Osteocyte (in vitro differentiated cells): ENCODE results near the gene SGTB. TPM values are rescaled to one million over a fixed set of nuclear protein-coding genes. Genes with fewer than 3 reads are reported as not detected.
A peak's percentile ranks its signal among the peaks of the same experiment; 100 is the strongest.

Experiments
- DNase-seq: peaks from one replicate; pipeline ENCODE4 v3.0.0; 2021; ENCODE audit warnings: mixed read lengths; ENCODE audit not compliant: unreplicated experiment; ENCODE audit errors: extremely low spot score
- H3K27ac Mint-ChIP-seq: one replicate; pipeline ENCODE4 v1.8.0; 2021; ENCODE audit warnings: mild to moderate bottlenecking, mixed read lengths; ENCODE audit not compliant: unreplicated experiment
- H3K27me3 Mint-ChIP-seq: one replicate; pipeline ENCODE4 v1.8.0; 2021; ENCODE audit warnings: mixed read lengths; ENCODE audit not compliant: unreplicated experiment
- H3K36me3 Mint-ChIP-seq: one replicate; pipeline ENCODE4 v1.8.0; 2021; ENCODE audit warnings: mixed read lengths; ENCODE audit not compliant: unreplicated experiment
- H3K4me1 Mint-ChIP-seq: one replicate; pipeline ENCODE4 v1.8.0; 2021; ENCODE audit warnings: mixed read lengths; ENCODE audit not compliant: unreplicated experiment
- H3K4me3 Mint-ChIP-seq: one replicate; pipeline ENCODE4 v1.8.0; 2021; ENCODE audit warnings: mild to moderate bottlenecking, moderate library complexity, mixed read lengths; ENCODE audit not compliant: unreplicated experiment
- H3K9me3 Mint-ChIP-seq: one replicate; pipeline ENCODE4 v1.8.0; 2021; ENCODE audit warnings: mixed read lengths; ENCODE audit not compliant: unreplicated experiment
- total RNA-seq: library from RNA; stranded (reverse); gene quantifications from 2 replicates; pipeline ENCODE4 v1.2.1, GENCODE V29; 2021
- TF ChIP-seq, protein P1 (sequence below): fragments of 200-600 bp; sonication (generic); IDR thresholded peaks from 2 replicates; pipeline ENCODE4 v1.5.0; 2021; ENCODE audit warnings: antibody characterized with exemption, mild to moderate bottlenecking, moderate library complexity

Gene SGTB
- total RNA-seq, 1 donor from 2014 or later = 18.8 TPM

DNA sequence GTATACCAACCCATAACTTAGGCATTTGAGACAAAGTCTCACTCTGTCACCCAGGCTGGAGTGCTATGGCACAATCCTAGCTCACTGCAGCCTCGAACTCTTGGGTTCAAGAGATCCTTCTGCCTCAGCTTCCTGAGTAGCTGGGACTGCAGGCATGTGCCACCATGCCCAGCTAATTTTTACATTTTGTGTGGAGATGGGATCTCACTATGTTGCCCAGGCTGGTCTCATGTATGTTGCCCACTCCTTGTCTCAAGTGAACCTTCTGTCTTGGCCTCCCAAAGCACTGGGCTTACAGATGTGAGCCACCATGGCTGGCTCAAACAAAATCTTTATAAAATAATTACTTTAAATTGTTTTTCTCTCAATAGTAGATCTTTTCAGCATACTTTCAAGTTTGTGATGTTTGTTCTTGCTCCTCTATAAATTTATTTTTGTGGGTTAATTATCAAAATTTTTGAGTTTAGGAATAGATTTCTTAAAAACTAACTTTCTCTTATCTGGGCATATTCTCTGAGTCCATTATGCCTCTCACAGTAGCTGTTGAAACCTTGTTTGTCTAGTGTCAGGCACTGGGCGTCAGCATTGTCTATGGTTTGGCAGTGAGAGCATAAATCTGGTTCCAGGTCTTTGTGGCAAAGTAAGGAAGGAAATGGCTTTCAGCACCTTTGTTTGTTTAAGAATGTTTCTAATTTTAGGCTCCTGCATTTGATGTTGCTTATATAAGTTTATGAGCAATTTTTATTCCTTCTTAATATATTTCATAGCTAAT, 38.8 kb upstream of the SGTB start:
- peaks cover 2% of the 10 kb centered on the region for H3K4me1 Mint-ChIP-seq
- H3K27me3 Mint-ChIP-seq = no peaks in the 10 kb centered on the region
- no peak overlapping the region for H3K4me3 Mint-ChIP-seq
- H3K9me3 Mint-ChIP-seq = no peaks in the 10 kb centered on the region
- no peak overlapping the region for H3K27ac Mint-ChIP-seq
- H3K36me3 Mint-ChIP-seq = peaks cover 22% of the 10 kb centered on the region
- TF ChIP-seq, protein P1, sequence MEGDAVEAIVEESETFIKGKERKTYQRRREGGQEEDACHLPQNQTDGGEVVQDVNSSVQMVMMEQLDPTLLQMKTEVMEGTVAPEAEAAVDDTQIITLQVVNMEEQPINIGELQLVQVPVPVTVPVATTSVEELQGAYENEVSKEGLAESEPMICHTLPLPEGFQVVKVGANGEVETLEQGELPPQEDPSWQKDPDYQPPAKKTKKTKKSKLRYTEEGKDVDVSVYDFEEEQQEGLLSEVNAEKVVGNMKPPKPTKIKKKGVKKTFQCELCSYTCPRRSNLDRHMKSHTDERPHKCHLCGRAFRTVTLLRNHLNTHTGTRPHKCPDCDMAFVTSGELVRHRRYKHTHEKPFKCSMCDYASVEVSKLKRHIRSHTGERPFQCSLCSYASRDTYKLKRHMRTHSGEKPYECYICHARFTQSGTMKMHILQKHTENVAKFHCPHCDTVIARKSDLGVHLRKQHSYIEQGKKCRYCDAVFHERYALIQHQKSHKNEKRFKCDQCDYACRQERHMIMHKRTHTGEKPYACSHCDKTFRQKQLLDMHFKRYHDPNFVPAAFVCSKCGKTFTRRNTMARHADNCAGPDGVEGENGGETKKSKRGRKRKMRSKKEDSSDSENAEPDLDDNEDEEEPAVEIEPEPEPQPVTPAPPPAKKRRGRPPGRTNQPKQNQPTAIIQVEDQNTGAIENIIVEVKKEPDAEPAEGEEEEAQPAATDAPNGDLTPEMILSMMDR = peak; percentile 22
- no peak for DNase-seq

DNA sequence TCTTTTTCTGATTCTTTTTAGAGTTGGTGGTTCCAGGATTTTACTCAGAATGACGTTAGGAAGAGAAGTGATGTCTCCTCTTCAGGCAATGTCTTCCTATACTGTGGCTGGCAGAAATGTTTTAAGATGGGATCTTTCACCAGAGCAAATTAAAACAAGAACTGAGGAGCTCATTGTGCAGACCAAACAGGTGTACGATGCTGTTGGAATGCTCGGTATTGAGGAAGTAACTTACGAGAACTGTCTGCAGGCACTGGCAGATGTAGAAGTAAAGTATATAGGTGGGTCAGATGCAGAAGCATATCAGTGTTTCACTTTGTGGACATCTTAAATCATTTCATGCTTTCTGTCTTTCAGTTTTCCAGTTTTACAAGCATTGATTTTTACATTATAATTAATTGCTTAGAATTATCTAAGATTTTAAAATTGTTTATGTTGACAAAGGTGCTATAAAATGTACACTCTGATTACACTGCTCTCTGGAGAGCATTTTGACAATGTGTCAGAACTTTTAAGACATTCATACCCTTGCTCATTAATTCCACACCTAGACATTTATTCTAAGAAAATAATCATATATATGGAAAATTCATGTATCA, 36.7 kb upstream of the SGTB start:
- TF ChIP-seq, protein P1 = no peak
- Mint-ChIP-seq H3K9me3 (no peaks in the 10 kb centered on the region), H3K4me3 (no peak overlapping the region), H3K4me1 (peaks cover 2% of the 10 kb centered on the region), H3K27ac (no peak overlapping the region), H3K36me3 (peaks cover 20% of the 10 kb centered on the region), H3K27me3 (no peaks in the 10 kb centered on the region)
- DNase-seq = no peak

DNA sequence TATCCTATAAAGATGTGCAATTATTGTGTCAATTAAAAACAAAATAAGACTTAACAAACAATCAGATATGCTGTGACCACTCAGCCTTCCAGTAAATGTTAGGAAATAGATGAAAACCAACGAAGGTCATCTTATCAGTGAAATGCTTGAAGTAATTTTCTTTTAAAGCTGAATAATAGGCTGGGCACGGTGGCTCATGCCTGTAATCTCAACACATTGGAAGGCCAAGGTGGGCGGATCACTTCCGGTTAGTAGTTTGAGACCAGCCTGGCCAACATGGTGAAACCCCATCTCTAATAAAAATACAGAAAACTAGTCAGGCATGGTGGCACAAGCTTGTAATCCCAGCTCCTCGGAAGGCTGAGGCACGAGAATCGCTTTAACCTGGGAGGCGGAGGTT, 31.3 kb upstream of the SGTB start:
- TF ChIP-seq, protein P1 = no peak

DNA sequence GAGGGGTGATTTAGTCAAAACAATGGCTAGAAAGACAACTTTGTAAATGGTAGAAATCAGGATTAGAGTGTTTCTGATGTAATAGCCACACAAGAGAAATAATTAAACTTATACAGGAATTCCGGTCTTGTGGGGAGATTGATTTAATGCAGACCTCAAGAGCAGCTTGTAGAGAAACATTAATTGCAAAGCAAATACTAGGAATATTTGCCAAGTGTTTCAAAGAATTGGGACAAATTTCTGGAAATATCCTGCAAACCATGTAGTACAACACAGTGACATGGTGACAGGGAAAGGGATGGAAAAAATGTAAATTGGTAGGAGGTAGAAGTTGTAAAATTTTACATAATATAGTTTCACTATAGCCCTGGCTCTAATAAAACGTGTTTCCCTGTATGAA, 29.0 kb upstream of the SGTB start:
- no peak for DNase-seq
- no peaks in the 10 kb centered on the region for H3K27me3 Mint-ChIP-seq
- peaks cover 4% of the 10 kb centered on the region for H3K9me3 Mint-ChIP-seq
- TF ChIP-seq, protein P1 = no peak
- H3K4me1 Mint-ChIP-seq = peaks cover 6% of the 10 kb centered on the region
- no peak overlapping the region for H3K27ac Mint-ChIP-seq
- H3K36me3 Mint-ChIP-seq = peaks cover 3% of the 10 kb centered on the region
- H3K4me3 Mint-ChIP-seq = no peak overlapping the region

More for the DNA sequence above, 31.3 kb upstream of the SGTB start:
- Mint-ChIP-seq H3K4me3 (no peak overlapping the region), H3K36me3 (peaks cover 3% of the 10 kb centered on the region), H3K4me1 (peaks cover 4% of the 10 kb centered on the region), H3K27ac (no peak overlapping the region), H3K27me3 (no peaks in the 10 kb centered on the region), H3K9me3 (no peaks in the 10 kb centered on the region)
- DNase-seq = no peak

DNA sequence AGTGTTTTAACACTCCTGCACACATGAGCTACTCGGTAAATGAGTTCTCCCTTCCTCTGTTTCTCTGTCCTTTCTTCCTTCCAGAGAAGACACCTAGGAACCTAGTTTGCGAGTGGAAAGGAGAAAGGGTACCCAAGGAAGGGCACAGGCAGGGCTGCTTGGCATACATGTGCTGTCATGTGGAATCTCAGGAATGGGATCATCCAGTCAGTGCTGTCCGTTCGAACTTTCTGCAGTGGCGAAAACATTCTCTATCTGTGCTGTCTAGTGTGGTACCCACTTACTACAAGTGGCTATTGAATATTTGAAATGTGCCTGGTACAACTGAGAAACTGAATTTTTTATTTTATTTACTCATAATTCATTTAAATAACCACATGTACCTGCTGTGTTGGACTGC, 28.0 kb upstream of the SGTB start:
- no peak for DNase-seq
- Mint-ChIP-seq H3K27ac (no peak overlapping the region), H3K36me3 (peaks cover 3% of the 10 kb centered on the region)

More for the DNA sequence above, 28.0 kb upstream of the SGTB start:
- no peak overlapping the region for H3K4me3 Mint-ChIP-seq
- no peaks in the 10 kb centered on the region for H3K27me3 Mint-ChIP-seq
- peaks cover 4% of the 10 kb centered on the region for H3K9me3 Mint-ChIP-seq
- H3K4me1 Mint-ChIP-seq = peaks cover 6% of the 10 kb centered on the region
- TF ChIP-seq, protein P1 = no peak
